HCT116 (cell line): Measurements from ENCODE around the gene SNAP47.

Experiments
- CEBPB ChIP-seq: IDR thresholded peaks from 2 replicates; pipeline ENCODE4 v1.6.1; 2012; ENCODE audit warnings: low read depth
- ELF1 ChIP-seq: IDR thresholded peaks from 2 replicates; pipeline ENCODE4 v1.6.1; 2012; ENCODE audit warnings: low read depth, borderline replicate concordance
- EZH2 ChIP-seq: fragments of 200-600 bp; sonication (generic); IDR thresholded peaks from 2 replicates; pipeline ENCODE4 v1.6.1; 2017; ENCODE audit warnings: antibody characterized with exemption, mixed run types
- POLR2A ChIP-seq: IDR thresholded peaks from 2 replicates; pipeline ENCODE4 v1.7.0; 2011; ENCODE audit warnings: borderline replicate concordance; ENCODE audit not compliant: insufficient read depth, insufficient read length; ENCODE audit errors: extremely low read depth
- POLR2AphosphoS5 ChIP-seq: IDR thresholded peaks from 2 replicates; pipeline ENCODE4 v1.6.1; 2011; ENCODE audit warnings: mild to moderate bottlenecking, low read depth, low read length, moderate library complexity
- RAD21 ChIP-seq: IDR thresholded peaks from 2 replicates; pipeline ENCODE4 v1.6.1; 2012; ENCODE audit warnings: low read depth, mild to moderate bottlenecking
- SP1 ChIP-seq: IDR thresholded peaks from 2 replicates; pipeline ENCODE4 v1.6.1; 2012; ENCODE audit warnings: low read depth
- TCF7L2 ChIP-seq: IDR thresholded peaks from 2 replicates; pipeline ENCODE4 v1.7.0; 2011; ENCODE audit warnings: borderline replicate concordance, inconsistent platforms; ENCODE audit not compliant: insufficient read depth, insufficient read length; ENCODE audit errors: extremely low read depth
- YY1 ChIP-seq: IDR thresholded peaks from 2 replicates; pipeline ENCODE4 v1.6.1; 2011; ENCODE audit warnings: low read length, low read depth, moderate library complexity, mild to moderate bottlenecking; ENCODE audit not compliant: insufficient replicate concordance; ENCODE audit errors: extremely low read depth
- ZFX ChIP-seq: fragments of 450-650 bp; IDR thresholded peaks from 2 replicates; pipeline ENCODE4 v1.6.1; 2017
- ZNF274 ChIP-seq: fragments of 200-500 bp; sonication (Bioruptor generic); IDR thresholded peaks from 2 replicates; pipeline ENCODE4 v1.6.1; 2014; ENCODE audit warnings: mild to moderate bottlenecking, low read depth, low read length, inconsistent platforms
- TF ChIP-seq, protein P1 (sequence below), 3 experiments: fragments of 200-600 bp in 1 of 3; sonication (generic) in 1 of 3; IDR thresholded peaks in 2 of 3; conservative IDR thresholded peaks in 1 of 3; 2 replicates each; pipeline ENCODE4 v1.5.1; 2012 to 2017; ENCODE audit warnings: low read depth in 2 of 3, low read length in 2 of 3, antibody characterized with exemption in 1 of 3, borderline replicate concordance in 1 of 3, control low read depth in 1 of 3, mild to moderate bottlenecking in 1 of 3, mixed read lengths in 1 of 3, mixed run types in 1 of 3, moderate library complexity in 1 of 3; ENCODE audit not compliant: insufficient read depth in 1 of 3
- TF ChIP-seq, protein P2 (sequence below): IDR thresholded peaks from 2 replicates; pipeline ENCODE4 v1.6.1; 2012; ENCODE audit warnings: low read depth
- TF ChIP-seq, protein P3 (sequence below): IDR thresholded peaks from 2 replicates; pipeline ENCODE4 v1.6.1; 2012

DNA sequence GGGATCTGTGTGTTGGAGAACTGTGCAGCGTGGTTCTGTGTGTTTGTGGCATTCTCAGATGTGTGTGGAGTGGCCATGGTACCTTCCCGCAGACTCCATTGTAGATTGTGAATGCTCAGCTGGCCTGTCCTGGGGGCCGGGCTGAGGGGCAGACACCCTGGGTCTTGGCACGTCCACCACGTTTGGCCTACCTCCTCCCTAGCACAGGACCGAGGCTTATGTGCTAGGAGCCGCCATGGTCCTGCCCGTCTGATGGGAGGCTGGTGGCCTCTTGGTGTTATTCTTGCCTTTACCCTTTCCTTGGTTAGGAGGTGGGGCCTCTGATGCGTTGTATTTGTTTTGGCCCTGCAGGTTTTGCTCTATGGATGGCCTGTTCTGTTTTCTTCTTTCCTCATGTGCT lies 25.1 kb downstream of the SNAP47 start:
- TF ChIP-seq, protein P1, sequence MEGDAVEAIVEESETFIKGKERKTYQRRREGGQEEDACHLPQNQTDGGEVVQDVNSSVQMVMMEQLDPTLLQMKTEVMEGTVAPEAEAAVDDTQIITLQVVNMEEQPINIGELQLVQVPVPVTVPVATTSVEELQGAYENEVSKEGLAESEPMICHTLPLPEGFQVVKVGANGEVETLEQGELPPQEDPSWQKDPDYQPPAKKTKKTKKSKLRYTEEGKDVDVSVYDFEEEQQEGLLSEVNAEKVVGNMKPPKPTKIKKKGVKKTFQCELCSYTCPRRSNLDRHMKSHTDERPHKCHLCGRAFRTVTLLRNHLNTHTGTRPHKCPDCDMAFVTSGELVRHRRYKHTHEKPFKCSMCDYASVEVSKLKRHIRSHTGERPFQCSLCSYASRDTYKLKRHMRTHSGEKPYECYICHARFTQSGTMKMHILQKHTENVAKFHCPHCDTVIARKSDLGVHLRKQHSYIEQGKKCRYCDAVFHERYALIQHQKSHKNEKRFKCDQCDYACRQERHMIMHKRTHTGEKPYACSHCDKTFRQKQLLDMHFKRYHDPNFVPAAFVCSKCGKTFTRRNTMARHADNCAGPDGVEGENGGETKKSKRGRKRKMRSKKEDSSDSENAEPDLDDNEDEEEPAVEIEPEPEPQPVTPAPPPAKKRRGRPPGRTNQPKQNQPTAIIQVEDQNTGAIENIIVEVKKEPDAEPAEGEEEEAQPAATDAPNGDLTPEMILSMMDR (IDR thresholded peaks at IDR 0.05 in 2 of 3, conservative IDR thresholded peaks at IDR 0.05 in 1 of 3; ENCODE audit: borderline replicate concordance in 1 of 3, insufficient read depth in 1 of 3, low read depth in 2 of 3, low read length in 2 of 3) = no peak
- no peak for TF ChIP-seq EZH2
- no peak for TF ChIP-seq RAD21
- TF ChIP-seq POLR2A = no peak
- no peak for TF ChIP-seq SP1
- TF ChIP-seq ZNF274 = no peak
- no peak for TF ChIP-seq ELF1
- TF ChIP-seq, protein P2, sequence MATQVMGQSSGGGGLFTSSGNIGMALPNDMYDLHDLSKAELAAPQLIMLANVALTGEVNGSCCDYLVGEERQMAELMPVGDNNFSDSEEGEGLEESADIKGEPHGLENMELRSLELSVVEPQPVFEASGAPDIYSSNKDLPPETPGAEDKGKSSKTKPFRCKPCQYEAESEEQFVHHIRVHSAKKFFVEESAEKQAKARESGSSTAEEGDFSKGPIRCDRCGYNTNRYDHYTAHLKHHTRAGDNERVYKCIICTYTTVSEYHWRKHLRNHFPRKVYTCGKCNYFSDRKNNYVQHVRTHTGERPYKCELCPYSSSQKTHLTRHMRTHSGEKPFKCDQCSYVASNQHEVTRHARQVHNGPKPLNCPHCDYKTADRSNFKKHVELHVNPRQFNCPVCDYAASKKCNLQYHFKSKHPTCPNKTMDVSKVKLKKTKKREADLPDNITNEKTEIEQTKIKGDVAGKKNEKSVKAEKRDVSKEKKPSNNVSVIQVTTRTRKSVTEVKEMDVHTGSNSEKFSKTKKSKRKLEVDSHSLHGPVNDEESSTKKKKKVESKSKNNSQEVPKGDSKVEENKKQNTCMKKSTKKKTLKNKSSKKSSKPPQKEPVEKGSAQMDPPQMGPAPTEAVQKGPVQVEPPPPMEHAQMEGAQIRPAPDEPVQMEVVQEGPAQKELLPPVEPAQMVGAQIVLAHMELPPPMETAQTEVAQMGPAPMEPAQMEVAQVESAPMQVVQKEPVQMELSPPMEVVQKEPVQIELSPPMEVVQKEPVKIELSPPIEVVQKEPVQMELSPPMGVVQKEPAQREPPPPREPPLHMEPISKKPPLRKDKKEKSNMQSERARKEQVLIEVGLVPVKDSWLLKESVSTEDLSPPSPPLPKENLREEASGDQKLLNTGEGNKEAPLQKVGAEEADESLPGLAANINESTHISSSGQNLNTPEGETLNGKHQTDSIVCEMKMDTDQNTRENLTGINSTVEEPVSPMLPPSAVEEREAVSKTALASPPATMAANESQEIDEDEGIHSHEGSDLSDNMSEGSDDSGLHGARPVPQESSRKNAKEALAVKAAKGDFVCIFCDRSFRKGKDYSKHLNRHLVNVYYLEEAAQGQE = no peak
- no peak for TF ChIP-seq ZFX
- no peak for TF ChIP-seq CEBPB
- TF ChIP-seq POLR2AphosphoS5 = no peak
- TF ChIP-seq, protein P3, sequence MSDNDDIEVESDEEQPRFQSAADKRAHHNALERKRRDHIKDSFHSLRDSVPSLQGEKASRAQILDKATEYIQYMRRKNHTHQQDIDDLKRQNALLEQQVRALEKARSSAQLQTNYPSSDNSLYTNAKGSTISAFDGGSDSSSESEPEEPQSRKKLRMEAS = no peak
- TF ChIP-seq YY1 = no peak
- TF ChIP-seq TCF7L2 = no peak
